HUES64 (cell line): ENCODE results near the gene TBC1D22A.

Experiments used
- H3K27ac ChIP-seq: 2 replicates; pipeline ENCODE4 v1.7.0; 2013; ENCODE audit warnings: low read depth, low read length, inconsistent platforms
- H3K27me3 ChIP-seq: 2 replicates; pipeline ENCODE4 v1.6.1; 2013; ENCODE audit warnings: mild to moderate bottlenecking, low read length; ENCODE audit not compliant: insufficient read depth
- H3K36me3 ChIP-seq: 2 replicates; pipeline ENCODE4 v1.6.1; 2013; ENCODE audit warnings: mild to moderate bottlenecking, low read length; ENCODE audit not compliant: insufficient read depth
- H3K4me1 ChIP-seq: 2 replicates; pipeline ENCODE4 v1.6.1; 2013; ENCODE audit warnings: mild to moderate bottlenecking, low read length, moderate library complexity; ENCODE audit not compliant: insufficient read depth
- H3K4me3 ChIP-seq: 2 replicates; pipeline ENCODE4 v1.5.1; 2013; ENCODE audit warnings: mild to moderate bottlenecking, low read length, moderate library complexity
- H3K9ac ChIP-seq: 2 replicates; pipeline ENCODE4 v1.6.1; 2013; ENCODE audit warnings: mild to moderate bottlenecking, low read depth, low read length
- H3K9me3 ChIP-seq: 2 replicates; pipeline ENCODE4 v1.6.1; 2013; ENCODE audit warnings: low read depth, low read length; ENCODE audit not compliant: insufficient read depth
- WGBS: fragments of 150-250, 120-280 bp; methylation state at CpG from one replicate; pipeline ENCODE4 v1.1.7; 2013; ENCODE audit warnings: missing lambda C conversion rate; 5-methylcytosine and 5-hydroxymethylcytosine counted together

The TBC1D22A gene

GRCh38 chr22:46896166-46896565 is 133.7 kb downstream of the TBC1D22A start:
- no peak overlapping the region for H3K9ac ChIP-seq
- no peak overlapping the region for H3K27ac ChIP-seq
- H3K9me3 ChIP-seq = no peaks in the 10 kb centered on the region
- 91% methylated on average over 4 of the region's 4 CpGs for WGBS
- H3K4me3 ChIP-seq = no peak overlapping the region
- H3K4me1 ChIP-seq = no peaks in the 10 kb centered on the region
- H3K36me3 ChIP-seq = peaks cover 21% of the 10 kb centered on the region
- no peaks in the 10 kb centered on the region for H3K27me3 ChIP-seq

GRCh38 chr22:46896568-46897245 is 134.3 kb downstream of the TBC1D22A start:
- Histone ChIP-seq H3K36me3 (peaks cover 20% of the 10 kb centered on the region), H3K9ac (no peak overlapping the region), H3K27ac (no peak overlapping the region), H3K4me3 (no peak overlapping the region), H3K9me3 (no peaks in the 10 kb centered on the region), H3K27me3 (no peaks in the 10 kb centered on the region), H3K4me1 (no peaks in the 10 kb centered on the region)
- 90% methylated on average over 13 of the region's 13 CpGs for WGBS

- Histone ChIP-seq H3K27ac (no peak overlapping the region), H3K9me3 (no peaks in the 10 kb centered on the region), H3K4me1 (peaks cover 3% of the 10 kb centered on the region; the same call in 1 of the 2 replicates), H3K9ac (no peak overlapping the region), H3K4me3 (no peak overlapping the region), H3K27me3 (no peaks in the 10 kb centered on the region), H3K36me3 (peaks cover 20% of the 10 kb centered on the region)
- WGBS = 91% methylated on average over 4 of the region's 4 CpGs
Measured at GRCh38 chr22:46897246-46897623, 134.8 kb downstream of the TBC1D22A start.

- H3K4me1 ChIP-seq = peaks cover 10% of the 10 kb centered on the region; the same call in 1 of the 2 replicates
- H3K27ac ChIP-seq = no peak overlapping the region
- H3K4me3 ChIP-seq = no peak overlapping the region
- 96% methylated on average over 5 of the region's 5 CpGs for WGBS
- H3K9me3 ChIP-seq = no peaks in the 10 kb centered on the region
- H3K27me3 ChIP-seq = no peaks in the 10 kb centered on the region
- H3K9ac ChIP-seq = no peak overlapping the region
- peaks cover 5% of the 10 kb centered on the region for H3K36me3 ChIP-seq
Measured at GRCh38 chr22:46900549-46900948, 138.1 kb downstream of the TBC1D22A start.

- no peak overlapping the region for H3K27ac ChIP-seq
- no peak overlapping the region for H3K4me3 ChIP-seq
- H3K9me3 ChIP-seq = no peaks in the 10 kb centered on the region
- H3K9ac ChIP-seq = no peak overlapping the region
- H3K36me3 ChIP-seq = no peaks in the 10 kb centered on the region
- WGBS = 92% methylated on average over 14 of the region's 14 CpGs
- peaks cover 10% of the 10 kb centered on the region; the same call in 1 of the 2 replicates for H3K4me1 ChIP-seq
- H3K27me3 ChIP-seq = no peaks in the 10 kb centered on the region
Measured at GRCh38 chr22:46902436-46902835, 140.0 kb downstream of the TBC1D22A start.

- Histone ChIP-seq H3K4me3 (no peak overlapping the region), H3K27ac (no peak overlapping the region), H3K27me3 (no peaks in the 10 kb centered on the region), H3K4me1 (peaks cover 10% of the 10 kb centered on the region; the same call in 1 of the 2 replicates), H3K9ac (no peak overlapping the region), H3K9me3 (no peaks in the 10 kb centered on the region), H3K36me3 (no peaks in the 10 kb centered on the region)
- WGBS = 91% methylated on average over 29 of the region's 29 CpGs
Measured at GRCh38 chr22:46902998-46903916, 140.8 kb downstream of the TBC1D22A start.

GRCh38 chr22:46905415-46905814 is 143.0 kb downstream of the TBC1D22A start:
- H3K9ac ChIP-seq = no peak overlapping the region
- peaks cover 15% of the 10 kb centered on the region; the same call in 1 of the 2 replicates for H3K4me1 ChIP-seq
- H3K36me3 ChIP-seq = no peaks in the 10 kb centered on the region
- no peaks in the 10 kb centered on the region for H3K27me3 ChIP-seq
- WGBS = 97% methylated on average over 15 of the region's 15 CpGs
- H3K9me3 ChIP-seq = no peaks in the 10 kb centered on the region
- no peak overlapping the region for H3K4me3 ChIP-seq
- no peak overlapping the region for H3K27ac ChIP-seq

GRCh38 chr22:46905834-46906233 is 143.4 kb downstream of the TBC1D22A start:
- 85% methylated on average over 7 of the region's 8 CpGs for WGBS
- Histone ChIP-seq H3K9me3 (no peaks in the 10 kb centered on the region), H3K36me3 (no peaks in the 10 kb centered on the region), H3K9ac (no peak overlapping the region), H3K4me1 (peaks cover 15% of the 10 kb centered on the region; the same call in 1 of the 2 replicates), H3K27ac (no peak overlapping the region), H3K4me3 (no peak overlapping the region), H3K27me3 (no peaks in the 10 kb centered on the region)

GRCh38 chr22:46906326-46907045 is 144.0 kb downstream of the TBC1D22A start:
- WGBS = 95% methylated on average over 18 of the region's 18 CpGs
- Histone ChIP-seq H3K9me3 (no peaks in the 10 kb centered on the region), H3K36me3 (no peaks in the 10 kb centered on the region), H3K27me3 (no peaks in the 10 kb centered on the region), H3K4me1 (peaks cover 15% of the 10 kb centered on the region; the same call in 1 of the 2 replicates), H3K4me3 (no peak overlapping the region), H3K9ac (no peak overlapping the region), H3K27ac (no peak overlapping the region)

GRCh38 chr22:46907241-46908215 is 145.1 kb downstream of the TBC1D22A start:
- H3K4me3 ChIP-seq = no peak overlapping the region
- peaks cover 9% of the 10 kb centered on the region; the same call in 1 of the 2 replicates for H3K4me1 ChIP-seq
- no peak overlapping the region for H3K9ac ChIP-seq
- 94% methylated on average over 24 of the region's 24 CpGs for WGBS
- H3K9me3 ChIP-seq = no peaks in the 10 kb centered on the region
- peaks cover 6% of the 10 kb centered on the region; the same call in 1 of the 2 replicates for H3K36me3 ChIP-seq
- H3K27ac ChIP-seq = no peak overlapping the region
- no peaks in the 10 kb centered on the region for H3K27me3 ChIP-seq
